SIG-M5 treated with dmso at 0.1 percent for 504 hours (cell line): ENCODE results near the gene SYNE3.
A peak's percentile ranks its signal among the peaks of the same experiment; 100 is the strongest.

Experiments
- DNase-seq: peaks from one replicate; lab custom pipeline; 2025; ENCODE audit not compliant: unreplicated experiment; lab: John Stamatoyannopoulos, UW

Gene SYNE3

GRCh38 chr14:95540236-95540855 lies 23.9 kb upstream of the SYNE3 start:
- no peak for DNase-seq

DNA sequence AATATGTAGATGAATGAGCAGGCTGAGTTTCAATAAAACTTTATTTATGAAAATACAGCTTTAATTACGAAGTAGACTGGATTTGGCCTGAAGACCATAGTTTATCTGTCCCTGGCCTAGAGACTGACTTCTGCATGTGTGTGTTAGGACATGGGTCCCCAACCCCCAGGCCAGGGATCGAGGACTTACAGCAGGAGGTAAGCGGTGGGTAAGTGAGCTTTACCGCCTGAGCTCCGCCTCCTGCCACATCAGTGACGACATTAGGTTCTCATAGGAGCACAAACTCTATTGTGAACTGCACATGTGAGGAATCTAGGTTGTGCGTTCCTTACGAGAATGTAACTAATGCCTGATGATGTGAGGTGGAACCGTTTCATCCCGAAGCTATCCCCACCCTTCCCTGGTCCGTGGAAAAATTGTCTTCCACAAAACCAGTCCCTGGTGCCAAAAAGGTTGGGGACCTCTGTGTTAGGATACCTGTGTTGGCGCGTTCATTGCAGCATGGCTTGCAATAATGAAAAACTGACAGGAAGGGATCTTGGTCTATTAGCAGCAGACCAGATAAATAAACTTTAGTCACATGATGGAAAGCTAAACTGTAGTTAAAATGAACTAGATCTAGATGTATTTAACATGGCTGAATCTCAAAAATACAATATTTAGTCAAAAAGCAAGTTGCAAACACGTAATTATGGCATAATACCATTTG lies 22.5 kb upstream of the SYNE3 start:
- DNase-seq: no peak

DNA sequence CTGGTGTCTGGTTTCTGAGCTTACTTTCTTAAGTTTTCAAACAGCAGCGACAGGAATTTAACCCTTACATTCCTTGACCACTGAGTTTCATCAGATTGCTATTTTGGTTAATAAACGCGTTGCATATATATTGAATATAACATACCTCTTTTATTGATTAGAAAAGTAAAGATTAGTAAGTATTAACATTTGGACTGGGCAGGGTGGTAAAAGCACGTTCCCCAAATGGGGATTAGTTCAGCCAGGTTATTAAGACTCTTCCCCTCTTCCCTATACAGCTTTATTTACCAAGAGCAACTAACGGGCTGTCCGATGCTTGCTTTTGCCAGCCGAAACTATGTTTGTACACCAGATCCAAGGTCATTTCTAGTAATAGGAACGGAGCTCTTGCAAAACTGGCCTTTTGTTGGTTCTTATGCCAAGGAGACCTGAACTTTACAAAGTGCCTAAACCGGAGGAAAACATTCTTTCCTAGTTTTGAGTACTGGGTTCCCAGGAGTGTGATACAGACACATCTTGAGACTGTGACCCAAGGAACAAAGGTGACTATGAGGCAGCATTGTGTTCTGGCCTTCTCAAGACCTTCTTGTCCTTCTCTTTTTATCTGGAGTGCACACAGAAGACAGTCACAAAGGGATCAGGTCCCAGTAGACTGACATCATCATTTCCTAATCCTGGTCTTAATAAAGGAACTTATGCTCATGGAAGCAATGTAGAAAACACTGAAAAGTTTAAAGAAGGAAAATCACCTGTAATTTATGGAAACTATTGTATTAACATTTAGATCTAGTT lies 21.0 kb upstream of the SYNE3 start:
- DNase-seq: no peak

- DNase-seq: peak; percentile 31
These were observed 20.2 kb upstream of the SYNE3 start for GRCh38 chr14:95536671-95537070.

GRCh38 chr14:95536036-95536593 lies 19.7 kb upstream of the SYNE3 start:
- DNase-seq: no peak

DNA sequence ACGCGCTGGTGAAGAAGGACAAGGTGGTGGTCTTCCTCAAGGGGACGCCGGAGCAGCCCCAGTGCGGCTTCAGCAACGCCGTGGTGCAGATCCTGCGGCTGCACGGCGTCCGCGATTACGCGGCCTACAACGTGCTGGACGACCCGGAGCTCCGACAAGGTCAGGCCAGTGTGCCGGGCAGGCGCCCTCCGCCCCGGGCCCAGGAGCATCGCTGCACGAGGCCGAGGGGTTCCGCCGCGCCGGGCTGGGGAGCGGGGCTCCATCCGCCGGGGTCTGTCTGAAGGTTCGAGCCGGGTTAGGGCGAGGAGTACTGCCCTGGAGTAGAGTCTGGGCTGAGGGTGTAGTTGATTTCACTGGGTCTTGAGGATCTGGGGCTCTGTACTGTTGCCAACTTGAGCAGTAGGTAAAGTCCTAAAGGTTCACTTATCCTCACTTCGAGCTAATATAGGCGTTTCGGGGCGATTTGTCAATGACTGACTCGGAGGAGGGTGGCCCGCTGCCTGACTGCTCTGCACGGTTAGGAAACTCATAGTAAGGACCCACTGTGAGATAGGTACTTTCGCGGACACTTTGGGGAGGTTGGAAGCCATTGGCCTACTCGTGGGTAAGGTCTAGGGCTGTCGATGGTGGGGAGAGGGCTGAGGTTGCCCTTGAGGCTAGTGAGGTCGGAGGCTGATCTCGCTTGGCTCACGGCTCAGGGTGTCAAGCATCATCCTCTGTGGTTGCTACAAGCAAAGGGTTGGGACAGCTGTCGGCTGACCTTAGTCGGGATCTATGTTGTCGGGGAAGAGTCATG lies 19.0 kb upstream of the SYNE3 start:
- no peak for DNase-seq

GRCh38 chr14:95534299-95535225 lies 18.1 kb upstream of the SYNE3 start, which contains the start of gene GLRX5:
Gene GLRX5 (plus strand): TSS chr14:95535050. CDS start chr14:95535090, 40 bp downstream.
- DNase-seq: peak; percentile 100

GRCh38 chr14:95533822-95534221 lies 17.4 kb upstream of the SYNE3 start:
- DNase-seq: no peak

GRCh38 chr14:95533391-95533821 lies 17.0 kb upstream of the SYNE3 start:
- DNase-seq: peak; percentile 78

GRCh38 chr14:95531969-95532368 lies 15.5 kb upstream of the SYNE3 start:
- DNase-seq: no peak

DNA sequence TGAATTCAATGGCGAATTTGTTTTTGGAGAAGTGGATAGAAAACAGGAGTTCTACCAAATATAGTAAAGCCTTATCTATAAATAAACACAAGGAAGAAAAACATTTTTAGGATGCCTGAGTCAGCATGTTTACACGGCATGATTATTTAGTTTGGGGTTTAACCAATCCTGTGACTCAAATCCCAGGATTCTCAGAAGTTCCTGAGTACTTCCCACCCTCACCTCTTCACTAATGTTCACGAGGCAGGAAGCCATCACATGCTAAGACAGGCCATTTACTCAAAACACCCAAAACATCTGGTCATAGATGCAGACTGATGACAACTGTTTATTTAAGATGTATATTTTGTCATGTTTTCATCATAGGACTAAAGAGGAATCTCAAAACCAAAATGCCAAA lies 15.0 kb upstream of the SYNE3 start:
- no peak for DNase-seq

DNA sequence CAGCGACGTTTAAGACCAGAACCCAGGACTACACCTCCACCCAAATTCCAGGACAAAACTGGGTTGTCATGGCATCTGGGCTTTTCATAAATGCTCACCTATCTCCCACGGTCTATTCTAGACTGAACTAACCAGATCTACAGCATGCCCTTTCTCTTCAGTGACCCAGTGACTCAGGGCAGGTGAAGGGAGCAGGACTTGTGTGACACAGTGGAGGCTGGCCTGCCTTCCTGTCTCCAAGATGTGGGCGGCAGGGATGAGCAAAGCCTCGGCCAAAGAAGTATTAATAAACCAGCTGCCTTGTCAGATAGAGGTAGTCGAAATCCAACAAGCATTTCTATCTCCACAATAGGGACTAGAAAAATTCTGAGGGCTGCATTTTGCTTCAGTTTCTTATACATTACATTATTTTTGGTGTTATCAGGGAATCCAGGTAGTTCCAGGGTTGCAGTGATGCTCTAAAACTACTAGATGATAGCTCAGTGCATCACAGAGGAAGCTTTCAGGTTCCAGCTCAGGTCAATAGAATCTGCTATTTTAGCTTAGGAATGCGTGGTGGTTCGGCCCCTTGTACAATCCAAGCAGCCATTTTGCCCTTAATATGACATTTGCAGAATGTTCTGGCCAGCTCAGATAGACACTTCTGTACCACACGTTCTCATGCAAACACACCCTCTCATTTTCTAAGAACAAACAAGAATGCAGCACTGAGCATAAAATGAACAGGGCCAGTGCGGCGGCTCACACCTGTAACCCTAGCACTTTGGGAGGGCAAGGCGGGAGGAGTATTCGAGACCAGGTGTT lies 14.2 kb upstream of the SYNE3 start:
- DNase-seq: peak; percentile 17

DNA sequence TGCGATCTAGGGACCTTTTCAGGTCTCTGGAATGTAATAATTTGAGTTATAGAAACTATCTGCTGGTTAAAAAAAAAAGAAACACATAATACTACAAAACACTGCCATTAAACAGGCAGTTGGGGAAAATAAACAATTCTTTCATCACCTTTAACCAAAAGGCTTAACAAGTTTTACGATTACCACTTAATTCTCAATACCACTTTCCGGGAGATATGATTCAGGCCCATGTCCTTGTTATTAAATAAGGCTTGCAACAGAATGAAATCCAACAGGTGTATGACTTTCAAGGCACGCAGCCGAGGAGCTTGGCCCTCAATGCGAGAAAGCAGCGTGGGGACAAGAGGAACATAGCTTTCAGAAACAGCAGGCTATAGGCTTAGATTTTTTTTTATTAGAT lies 12.8 kb upstream of the SYNE3 start:
- no peak for DNase-seq

DNA sequence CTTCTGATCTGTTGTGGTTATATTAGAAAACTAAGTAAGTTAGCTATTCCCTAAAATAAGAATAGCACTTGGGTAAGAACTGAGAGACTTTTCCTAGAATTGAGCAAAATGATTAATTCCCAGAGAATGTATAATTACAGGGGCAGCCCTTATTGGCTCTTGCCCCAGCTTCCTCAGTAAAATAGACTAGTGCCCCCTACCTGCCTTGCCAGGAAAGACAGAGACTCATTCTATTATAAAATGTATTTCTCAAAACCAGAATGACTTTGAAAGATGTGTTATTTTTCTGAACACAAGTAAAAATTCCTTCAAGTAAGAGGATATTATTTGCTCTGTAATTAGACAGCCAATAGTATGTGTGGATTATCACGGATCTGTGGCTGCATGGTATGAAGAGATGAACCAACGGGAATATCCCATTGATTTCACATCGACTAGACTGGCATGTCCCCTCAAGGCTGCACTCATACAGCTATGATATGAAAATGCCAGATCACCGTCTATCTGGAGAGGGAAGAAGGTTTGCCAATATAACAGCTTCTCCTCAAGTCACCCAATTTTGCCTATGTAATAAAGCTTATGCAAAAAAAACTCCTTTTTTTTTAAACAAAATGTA lies 11.0 kb upstream of the SYNE3 start:
- DNase-seq: peak; percentile 57

- DNase-seq: no peak
These were observed 10.3 kb upstream of the SYNE3 start for GRCh38 chr14:95526483-95527386.

DNA sequence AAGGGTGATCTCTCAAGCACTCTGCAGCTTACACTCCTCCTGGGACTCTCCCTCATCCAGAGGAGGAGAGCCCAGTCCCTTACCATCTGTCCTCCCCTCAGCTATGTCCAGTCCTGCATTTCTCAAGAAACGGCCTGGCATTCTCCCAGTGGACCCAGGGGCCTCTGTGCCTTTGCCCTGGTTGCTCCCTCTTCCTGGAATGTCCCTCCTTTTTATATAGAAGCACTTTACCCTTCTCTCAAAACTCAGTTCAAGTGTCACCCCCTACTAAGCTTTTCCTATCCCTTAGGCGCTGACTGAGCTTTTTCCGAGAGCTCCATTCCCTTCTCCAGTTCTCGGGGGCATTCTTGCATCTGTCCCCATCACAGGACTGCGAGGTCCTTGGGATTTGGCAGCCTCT lies 9.5 kb upstream of the SYNE3 start:
- DNase-seq: no peak

- no peak for DNase-seq
These were observed 8.5 kb upstream of the SYNE3 start for GRCh38 chr14:95524706-95525512.
